Inflammatory macrophage (primary cell): ENCODE data around the gene ADAM10.
A peak's percentile ranks its signal among the peaks of the same experiment; 100 is the strongest.

ENCODE experiments used
- DNase-seq, 2 donors: peaks; one replicate each; pipeline ENCODE4 v3.0.0-alpha.2; 2020 to 2022

Gene ADAM10

DNA sequence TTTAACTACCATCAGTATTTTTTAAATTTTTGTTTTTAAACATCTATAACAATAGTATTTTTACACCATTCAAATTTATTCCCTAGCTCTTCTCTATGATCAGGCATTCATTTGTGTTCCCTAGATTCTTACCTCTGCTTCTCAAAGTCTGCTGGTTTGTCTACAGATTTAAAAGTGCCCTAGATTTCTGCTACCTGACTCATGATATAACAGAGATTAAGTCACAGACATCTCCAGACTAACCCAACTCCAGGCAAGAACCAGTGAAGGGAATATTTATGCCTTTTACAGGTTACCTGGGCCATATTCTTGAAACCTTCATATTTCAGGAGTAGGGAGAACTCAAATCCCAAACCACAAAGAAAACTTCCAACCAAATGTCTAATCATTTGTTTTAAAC lies 38.8 kb downstream of the ADAM10 start:
- DNase-seq = no peak

DNA sequence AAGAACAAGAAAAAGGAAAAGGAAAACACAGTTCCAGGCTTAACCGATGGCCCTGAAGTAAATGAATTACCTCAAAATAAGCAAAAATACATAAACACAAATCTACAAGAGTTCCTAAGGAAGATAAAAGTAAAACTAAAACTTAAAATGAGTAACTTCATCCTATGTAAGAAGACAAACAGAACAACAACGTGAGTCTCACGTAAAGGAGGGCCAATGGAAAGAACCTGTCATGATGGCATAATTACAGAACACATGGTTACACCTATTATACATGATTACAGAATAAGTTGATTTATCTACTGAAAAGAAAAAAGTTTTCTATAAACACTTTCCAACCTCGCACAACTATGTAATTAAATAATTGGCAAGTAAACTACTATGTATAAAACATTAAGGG lies 42.1 kb downstream of the ADAM10 start:
- no peak for DNase-seq

DNA sequence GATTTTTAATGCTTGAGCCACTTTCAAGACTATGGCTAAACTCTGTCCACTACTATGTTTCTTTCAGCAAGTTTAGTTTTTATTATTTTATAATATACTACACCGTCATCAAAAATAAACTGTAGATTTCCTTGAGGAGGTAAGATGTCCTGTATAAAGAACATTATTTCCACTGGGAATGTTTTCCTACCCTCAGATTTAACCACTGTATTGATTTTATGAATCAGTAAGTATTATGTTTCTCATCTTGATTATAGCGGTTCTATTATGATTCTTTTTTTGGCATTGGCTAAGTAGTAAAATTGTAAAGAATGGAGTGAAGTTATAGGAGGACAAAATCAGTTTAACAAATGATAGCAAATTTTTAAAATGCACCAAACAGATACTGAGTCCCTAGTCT lies 44.4 kb downstream of the ADAM10 start:
- no peak for DNase-seq

DNA sequence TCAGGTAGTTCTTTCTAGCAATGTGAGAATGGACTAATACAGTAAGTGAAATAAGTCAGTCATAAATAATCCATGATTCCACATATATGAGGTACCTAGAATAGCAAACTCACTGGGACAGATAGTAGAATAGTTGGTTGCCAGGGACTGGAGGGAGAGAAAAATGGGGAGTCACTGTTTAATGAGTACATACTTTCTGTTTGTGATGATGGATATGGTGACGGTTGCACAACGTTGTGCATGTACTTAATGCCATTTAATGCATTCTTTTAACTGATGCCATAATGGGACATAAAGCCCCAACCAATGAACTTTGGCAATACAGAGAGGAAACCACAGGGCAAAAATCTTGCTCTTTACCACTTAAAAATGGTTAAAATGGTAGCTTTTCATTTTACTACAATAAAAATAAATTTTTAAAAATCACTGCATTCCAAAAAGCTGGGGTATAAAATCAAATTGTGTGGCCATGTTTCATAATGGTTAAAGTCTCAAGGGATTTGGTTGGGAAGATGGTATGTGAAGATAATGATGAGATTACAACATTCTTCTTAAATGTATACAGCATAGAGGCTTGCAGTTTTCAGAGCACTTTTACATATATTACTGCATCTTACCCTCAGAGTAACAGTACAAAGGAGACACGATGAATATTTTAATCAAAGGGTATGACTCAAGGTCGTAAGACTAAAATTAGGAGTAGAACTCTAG lies 45.2 kb downstream of the ADAM10 start:
- no peak for DNase-seq

DNA sequence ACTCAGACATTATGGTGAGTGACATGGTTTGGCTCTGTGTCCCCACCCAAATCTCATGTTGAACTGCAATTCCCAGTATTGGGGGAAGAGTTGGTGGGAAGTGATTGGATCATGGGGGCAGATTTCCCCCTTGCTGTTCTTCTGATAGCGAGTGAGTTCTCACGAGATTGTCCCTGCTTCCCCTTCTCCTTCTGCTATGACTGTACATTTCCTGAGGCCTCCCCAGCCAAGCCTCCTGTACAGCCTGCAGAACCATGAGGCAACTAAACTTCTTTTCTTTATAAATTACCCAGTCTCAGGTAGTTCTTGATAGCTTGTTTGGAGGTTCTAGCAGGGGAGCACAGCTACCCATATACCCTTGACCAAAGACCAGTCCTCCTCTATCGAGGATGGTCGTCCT lies 45.9 kb downstream of the ADAM10 start:
- peak; percentile 18 to 29 for DNase-seq

DNA sequence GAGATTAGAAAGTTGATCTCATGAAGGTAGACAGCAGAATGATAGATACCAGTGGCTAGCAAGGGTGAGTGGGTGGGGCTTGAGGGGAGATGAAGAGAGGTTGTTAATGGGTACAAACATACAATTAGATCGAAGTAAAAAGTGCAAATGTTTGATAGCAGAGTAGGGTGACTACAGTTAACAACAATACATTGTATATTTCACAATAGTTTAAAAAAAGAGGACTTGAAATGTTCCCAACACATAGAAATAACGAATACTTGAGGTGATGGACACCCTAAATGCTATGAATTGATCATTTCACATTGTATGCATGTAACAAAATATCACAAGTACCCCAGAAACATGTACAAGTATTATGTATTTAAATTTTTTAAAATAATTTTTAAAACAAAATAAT lies 47.3 kb downstream of the ADAM10 start:
- no peak for DNase-seq

DNA sequence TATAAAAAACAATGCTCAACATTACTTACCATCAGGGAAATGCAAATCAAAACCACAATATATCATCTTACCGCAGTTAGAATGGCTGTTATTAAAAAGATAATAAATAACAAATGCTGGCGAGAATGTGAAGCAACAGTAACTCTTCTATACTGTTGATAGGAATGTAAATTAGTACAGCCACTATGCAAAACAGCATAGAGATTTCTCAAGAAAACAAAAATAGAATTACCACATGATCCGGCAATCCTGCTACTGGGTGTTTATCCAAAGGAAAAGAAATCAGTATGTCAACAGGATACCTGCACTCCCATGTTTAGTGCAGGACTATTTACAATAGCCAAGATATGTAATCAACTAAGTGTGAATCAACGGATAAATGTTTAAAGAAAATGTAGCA lies 48.1 kb downstream of the ADAM10 start:
- no peak for DNase-seq

DNA sequence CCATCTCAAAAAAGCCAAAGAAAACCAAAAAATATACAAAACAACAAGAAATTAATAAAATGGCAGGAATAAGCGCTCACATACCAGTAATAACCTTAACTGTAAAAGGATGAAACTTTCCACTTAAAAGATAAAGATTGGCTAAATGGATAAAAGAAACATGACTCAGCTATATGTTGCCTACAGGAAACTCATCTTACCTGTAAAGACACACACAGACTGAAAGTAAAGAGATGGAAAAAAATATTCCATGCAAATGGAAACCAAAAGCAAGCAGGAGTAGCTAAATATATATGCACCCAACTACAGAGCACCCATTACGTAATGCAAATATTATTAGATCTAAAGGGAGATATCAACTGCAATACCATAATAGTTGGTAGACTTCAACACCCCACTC lies 49.7 kb downstream of the ADAM10 start:
- DNase-seq = no peak

DNA sequence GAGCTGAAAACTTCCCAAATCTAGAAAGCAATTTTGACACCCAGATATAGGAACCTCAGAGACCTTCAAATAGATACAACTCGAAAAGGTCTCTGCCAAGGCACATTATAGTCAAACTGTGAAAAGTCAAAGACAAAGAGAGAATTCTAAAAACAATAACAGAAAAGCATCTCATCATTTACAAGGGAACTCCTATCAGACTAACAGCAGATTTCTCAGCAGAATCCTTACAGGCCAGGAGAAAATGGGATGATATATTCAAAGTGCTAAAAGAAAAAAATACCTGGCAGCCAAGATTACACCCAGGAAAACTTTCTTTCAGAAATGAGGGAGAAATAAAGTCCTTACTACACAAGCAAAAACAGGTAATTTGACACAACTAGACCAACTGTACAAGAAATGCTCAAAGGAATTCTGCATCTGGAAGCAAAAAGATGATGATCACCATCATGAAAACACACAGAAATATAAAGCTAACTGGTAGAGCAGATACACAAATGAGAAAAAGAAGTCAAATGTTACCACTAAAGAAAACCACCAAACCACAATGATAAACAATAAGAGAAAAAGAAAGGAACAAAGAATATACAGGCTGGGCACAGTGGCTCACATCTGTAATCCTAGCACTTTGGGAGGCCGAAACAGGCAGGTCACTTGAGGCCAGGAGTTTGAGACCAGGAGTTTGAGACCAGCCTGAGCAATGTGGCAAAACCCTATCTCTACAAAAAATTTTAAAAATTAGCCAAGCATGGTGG lies 50.4 kb downstream of the ADAM10 start:
- no peak for DNase-seq

DNA sequence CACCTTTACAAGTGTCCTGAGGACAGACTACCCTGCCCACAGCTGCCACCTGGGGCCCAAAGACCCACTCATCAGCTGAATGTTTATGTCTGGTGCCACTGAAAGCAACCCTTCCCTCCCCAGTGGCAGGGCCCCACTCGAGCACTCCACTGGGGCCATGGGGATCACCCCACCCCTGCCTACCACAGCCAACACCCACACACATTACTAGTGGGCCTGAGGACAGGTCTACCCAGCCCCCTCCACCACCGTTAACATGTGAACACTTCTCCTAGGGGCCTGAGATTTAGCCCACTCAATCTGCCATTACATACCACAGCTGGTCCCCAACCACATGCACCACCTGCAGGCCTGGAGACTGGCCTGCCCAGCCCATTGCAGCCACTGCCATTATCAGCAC lies 52.3 kb downstream of the ADAM10 start:
- no peak for DNase-seq

DNA sequence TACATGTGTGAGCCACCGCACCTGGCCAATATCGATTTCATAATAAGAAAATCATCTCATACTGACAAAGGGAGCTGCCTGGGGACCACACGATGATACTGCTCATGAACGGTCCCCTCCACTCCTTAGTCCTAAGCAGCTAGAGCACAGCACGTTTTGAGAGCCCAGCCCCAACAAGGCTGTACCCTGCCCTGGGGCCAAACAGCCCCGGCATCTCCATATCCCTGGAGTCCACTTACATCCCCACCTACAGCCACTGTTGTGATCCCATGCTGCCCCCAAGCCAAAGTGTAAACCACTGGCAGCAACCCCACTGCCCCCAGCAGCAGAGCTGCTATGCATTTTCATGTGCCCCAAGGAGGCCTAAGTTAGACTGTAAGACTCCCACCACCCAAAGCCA lies 52.8 kb downstream of the ADAM10 start:
- DNase-seq = no peak

DNA sequence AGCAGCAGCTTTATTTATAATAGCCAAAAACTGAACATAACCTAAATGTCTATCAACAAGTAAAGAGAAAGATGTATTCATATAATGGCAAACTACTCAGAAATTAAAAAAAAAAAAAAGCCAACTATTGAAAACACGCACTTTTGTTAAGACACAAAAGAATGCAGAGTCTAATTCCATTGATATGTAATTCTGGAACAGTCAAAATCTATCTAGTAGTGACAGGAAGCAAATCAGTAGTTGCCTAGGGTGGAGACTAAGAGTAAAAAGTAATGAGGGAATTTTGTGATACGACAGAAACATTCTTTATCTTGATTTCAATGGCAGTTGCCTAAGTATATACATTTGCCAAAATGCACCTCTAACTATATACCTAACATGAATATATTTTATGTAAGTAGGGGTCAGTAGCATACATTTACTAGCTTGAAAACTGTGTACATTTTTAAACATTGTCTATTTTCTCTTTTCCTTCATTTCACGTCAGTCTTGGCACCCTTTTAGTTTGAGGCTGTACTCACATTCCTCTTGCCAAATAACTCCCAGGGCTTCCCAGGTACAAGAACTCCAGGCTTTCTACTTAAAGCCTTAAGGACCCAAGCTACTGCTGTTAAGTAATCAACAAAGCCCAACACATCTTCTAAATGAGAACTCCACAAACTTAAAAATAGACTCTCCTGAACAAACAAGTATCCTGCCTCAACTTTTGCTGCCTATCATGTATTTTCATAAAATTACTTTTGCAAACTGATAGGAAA lies 54.7 kb downstream of the ADAM10 start:
- no peak for DNase-seq

DNA sequence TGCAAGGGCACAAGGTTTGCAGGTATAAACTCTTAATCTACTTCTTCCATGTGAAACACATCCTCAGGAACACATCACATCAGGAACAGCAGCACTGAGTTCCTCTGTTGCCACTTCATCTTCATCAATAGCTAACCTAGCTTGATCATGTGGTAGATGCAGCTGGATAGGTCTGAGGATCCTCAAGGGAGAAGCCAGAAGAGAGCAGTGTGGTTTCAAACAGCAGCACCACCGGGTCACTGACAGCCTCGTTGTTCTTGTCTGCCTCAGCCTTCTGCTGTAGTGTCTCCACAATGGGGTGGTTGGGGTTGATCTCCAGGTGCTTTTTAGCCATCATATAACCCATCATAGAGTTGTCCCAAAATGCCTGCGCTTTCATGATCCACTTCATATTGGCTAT lies 58.8 kb downstream of the ADAM10 start:
- no peak for DNase-seq

DNA sequence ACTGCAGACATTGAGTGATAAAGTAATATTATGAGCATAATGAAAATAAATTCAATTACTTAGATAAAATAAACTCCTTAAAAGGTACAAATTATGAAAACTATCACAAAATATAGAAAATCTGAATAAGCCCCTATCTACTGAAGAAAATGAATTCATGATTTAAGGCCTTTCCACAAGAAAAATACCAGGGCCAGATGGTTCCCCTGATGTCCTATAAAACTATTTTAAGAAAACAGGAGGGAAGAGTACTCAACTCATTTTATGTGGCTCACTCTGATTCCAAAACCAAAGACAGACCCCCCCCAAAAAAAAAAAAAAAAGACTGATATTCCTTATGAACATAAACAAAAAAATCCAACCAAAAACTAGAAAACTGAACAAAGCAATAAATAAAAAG lies 59.9 kb downstream of the ADAM10 start:
- DNase-seq = no peak

DNA sequence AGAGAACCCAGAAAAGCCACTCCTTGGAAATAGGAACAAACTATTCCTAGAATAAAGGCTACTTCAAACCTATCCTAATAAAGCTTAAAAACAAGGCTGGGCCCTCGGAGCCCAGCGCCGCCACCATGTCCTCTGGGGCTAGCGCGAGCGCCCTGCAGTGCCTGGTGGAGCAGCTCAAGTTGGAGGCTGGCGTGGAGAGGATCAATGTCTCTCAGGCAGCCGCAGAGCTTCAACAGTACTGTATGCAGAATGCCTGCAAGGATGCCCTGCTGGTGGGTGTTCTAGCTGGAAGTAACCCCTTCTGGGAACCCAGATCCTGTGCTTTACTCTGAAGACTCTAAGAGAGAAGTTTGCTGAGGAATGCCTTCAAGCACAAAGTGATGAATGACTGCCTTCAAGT lies 63.2 kb downstream of the ADAM10 start:
- no peak for DNase-seq

DNA sequence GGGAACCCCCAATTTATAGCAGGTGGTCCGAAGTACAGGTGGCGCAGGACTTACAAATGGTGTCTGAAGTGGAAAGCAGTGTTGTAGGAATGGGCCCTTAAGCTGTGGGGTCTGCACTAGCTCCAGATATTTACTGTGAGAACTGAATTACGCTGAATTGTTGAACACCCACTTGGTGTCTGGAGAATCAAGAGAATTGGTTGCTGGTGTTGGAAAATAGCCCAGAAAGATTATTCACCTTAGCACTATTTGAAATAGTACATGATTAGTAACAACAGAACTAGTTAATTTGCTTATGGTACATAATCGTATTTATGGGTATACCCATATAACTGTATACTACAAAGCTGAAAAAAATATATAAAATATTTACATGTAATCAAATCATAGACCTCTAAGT lies 64.8 kb downstream of the ADAM10 start:
- no peak for DNase-seq

DNA sequence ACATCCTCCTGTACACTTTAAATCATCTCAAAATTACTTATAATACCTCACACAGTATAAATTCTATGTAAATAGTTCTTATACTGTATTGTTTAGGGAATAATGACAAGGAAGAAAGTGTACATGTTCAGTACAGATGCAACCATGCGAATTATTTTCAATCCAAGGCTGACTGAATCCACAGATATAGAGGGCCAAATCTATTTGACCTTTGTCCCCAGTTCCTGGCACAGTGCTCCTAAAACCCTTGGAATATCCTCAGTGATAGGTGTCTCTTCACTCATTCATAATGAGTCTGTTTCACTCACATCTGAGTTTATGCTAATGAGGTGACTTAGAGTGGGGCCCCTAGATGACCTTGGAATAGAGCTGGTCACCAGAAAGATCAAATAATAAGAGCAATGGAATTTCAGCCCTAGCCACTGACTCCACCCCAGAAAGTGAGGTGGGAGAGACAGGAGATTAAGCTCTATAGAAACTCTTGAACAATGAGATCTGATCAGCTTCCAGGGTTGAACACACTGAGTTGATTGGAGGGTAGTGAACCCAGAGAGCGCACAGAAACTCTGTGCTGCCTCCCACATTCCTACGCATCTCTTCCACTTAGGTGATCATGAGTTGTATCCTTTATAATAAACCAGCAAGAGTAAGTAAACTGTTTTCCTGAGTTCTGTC lies 65.3 kb downstream of the ADAM10 start:
- DNase-seq = no peak

DNA sequence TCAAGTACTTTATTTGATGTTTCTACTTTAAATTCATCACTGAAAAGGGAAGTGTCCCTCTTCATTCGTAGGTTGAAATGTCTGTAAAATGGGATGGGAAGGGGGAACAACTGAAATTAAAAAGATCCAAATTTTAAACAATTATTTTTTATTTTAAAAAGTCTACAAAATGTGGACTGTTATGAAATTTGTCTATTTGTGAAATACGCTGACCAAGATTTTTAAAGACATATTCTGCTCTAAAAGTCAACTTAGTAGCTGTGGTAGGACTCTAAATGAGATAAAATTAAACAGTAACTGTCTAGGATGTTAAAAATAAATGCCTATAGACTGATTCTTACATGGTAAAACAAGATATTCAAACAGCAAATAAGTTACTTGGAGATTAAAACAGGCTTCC lies 67.3 kb downstream of the ADAM10 start:
- DNase-seq = no peak

DNA sequence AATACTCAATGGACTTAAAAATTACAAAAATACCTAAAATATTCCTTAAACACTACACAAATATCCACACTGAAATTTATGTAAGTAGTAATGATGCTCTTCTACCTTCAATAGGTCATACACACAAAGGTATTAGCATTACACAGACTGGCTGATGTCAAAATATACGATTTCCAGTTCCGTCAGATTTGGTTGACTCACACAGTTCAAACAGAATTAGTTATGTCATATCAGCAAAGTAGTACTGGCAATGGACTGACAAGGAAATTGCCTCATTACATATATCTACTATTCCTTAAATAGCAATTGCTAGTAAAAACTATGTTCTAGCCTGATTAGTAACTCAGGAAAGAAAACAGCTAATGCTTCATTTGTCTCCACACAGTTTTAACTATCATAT lies 70.8 kb downstream of the ADAM10 start:
- DNase-seq = peak; percentile 33 to 53

DNA sequence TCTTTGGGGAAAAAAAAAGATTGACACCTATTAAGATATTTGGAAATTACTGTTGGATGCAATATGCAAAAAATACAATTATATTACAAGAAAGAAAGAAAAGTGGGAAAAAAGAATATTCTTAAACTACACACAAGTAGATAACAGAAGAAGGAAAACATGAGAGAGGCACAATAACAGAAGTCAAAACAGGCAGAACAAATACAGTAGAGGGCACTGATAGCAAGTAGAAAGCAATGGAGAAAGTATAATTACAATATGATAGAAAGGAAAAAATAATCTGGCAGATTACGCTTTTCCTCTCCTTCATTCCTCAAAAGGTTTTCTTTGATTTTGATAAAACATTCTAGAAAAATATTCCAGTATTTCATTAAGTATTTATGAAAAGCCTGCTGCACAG lies 72.1 kb downstream of the ADAM10 start:
- DNase-seq = no peak

DNA sequence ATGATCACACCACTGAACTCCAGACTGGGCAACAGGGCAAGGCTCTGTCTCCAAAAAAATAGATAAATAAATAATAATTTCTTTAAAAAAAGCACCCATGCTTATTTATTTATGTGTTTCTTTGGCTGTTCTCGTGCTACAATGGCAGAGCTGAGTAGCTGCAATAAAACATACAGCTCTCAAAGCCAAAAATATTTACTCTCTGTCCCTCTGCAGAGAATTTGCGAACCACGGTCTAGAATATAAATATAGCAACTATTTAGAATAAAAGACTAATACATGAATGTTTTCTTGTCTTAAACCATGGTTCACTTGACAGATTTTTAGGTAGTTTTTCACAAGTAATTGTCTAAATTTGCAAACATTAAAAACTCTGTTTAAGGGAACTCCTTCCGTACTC lies 72.7 kb downstream of the ADAM10 start:
- DNase-seq = no peak

DNA sequence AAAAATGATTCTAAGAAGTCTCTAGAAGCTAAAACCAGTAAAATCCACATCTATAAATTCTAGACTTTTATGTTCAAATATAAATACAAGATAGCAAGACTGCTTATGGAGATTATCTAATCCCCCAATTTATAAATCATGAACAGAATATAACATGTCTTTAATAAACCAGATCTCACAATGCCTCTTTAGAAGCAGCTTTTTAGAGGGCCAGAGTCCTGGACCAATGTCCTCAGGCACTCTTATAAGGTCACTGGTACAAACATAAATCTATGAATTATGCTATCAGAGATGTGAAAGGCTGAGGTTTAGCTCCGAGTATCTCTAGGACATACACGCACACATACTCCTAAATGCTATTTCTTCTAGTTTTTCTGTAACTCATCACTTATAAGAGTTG lies 78.3 kb downstream of the ADAM10 start:
- DNase-seq = no peak

DNA sequence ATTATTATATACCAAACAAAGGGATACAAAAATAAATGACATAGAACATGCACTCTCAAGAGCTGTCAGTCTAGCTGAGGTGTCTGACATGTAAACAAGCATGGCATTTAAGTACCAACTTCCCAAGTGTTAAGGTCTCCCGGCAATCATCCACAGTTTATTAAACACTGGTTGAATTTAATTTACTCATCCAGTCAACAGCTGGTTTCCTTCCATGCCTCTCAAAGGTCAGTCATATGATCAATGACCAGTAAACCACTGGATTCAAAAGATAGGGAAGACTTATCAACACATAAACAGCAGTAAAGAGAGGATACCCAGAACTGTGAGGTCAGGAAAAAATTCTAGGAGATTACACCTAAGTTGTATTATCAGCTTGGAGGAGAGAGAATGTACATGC lies 80.4 kb downstream of the ADAM10 start:
- no peak for DNase-seq
